Left renal cortex interstitium (tissue), 4 donors: Measurements from ENCODE around the gene INSIG2. TPM values are rescaled to one million over a fixed set of nuclear protein-coding genes. Genes with fewer than 3 reads are reported as not detected.

ENCODE experiments used
- DNase-seq, 4 donors: peaks; one replicate each; pipeline ENCODE4 v3.0.0-alpha.2; 2013; ENCODE audit warnings: low read depth in 4 of 4, low spot score in 2 of 4, missing footprints in 1 of 4
- polyA plus RNA-seq, 4 donors: library from polyadenylated mRNA; unstranded; fragments of 120-200 nt; gene quantifications; one replicate each; pipeline ENCODE4 v1.2.1, GENCODE V29; 2013; ENCODE audit not compliant: insufficient read length in 4 of 4

INSIG2 gene
- polyA plus RNA-seq, 4 donors = 27.9 to 40.0 (median 31.1) TPM

GRCh38 chr2:118123561-118124232 lies 35.4 kb downstream of the INSIG2 start:
- DNase-seq = no peak

- DNase-seq = no peak
Measured at GRCh38 chr2:118124288-118124891, 36.1 kb downstream of the INSIG2 start.

- no peak for DNase-seq
Measured at GRCh38 chr2:118127250-118127649, 39.0 kb downstream of the INSIG2 start.

GRCh38 chr2:118128826-118129225 lies 40.6 kb downstream of the INSIG2 start:
- no peak for DNase-seq

- DNase-seq = no peak
Measured at GRCh38 chr2:118130385-118130784, 42.1 kb downstream of the INSIG2 start.

- DNase-seq = no peak
Measured at GRCh38 chr2:118131771-118132170, 43.5 kb downstream of the INSIG2 start.

- DNase-seq = no peak
Measured at GRCh38 chr2:118133916-118134315, 45.6 kb downstream of the INSIG2 start.

- no peak for DNase-seq
Measured at GRCh38 chr2:118134650-118135049, 46.4 kb downstream of the INSIG2 start.

- DNase-seq = no peak
Measured at GRCh38 chr2:118145207-118145606, 56.9 kb downstream of the INSIG2 start.

- no peak for DNase-seq
Measured at GRCh38 chr2:118145806-118146205, 57.5 kb downstream of the INSIG2 start.

GRCh38 chr2:118146315-118147283 lies 58.3 kb downstream of the INSIG2 start:
- DNase-seq = no peak

- DNase-seq = no peak
Measured at GRCh38 chr2:118148133-118148532, 59.9 kb downstream of the INSIG2 start.

- no peak for DNase-seq
Measured at GRCh38 chr2:118148809-118149208, 60.5 kb downstream of the INSIG2 start.

- no peak for DNase-seq
Measured at GRCh38 chr2:118150294-118150693, 62.0 kb downstream of the INSIG2 start.

GRCh38 chr2:118151831-118152230 lies 63.6 kb downstream of the INSIG2 start:
- no peak for DNase-seq

GRCh38 chr2:118153433-118153832 lies 65.2 kb downstream of the INSIG2 start:
- DNase-seq = no peak

GRCh38 chr2:118154176-118154575 lies 65.9 kb downstream of the INSIG2 start:
- no peak for DNase-seq
